K562 (cell line): ENCODE data around the gene GPD1L. TPM values are rescaled to one million over a fixed set of nuclear protein-coding genes. Genes with fewer than 3 reads are reported as not detected.

Source experiments
- ARID2 ChIP-seq: fragments of 450-650 bp; IDR thresholded peaks from 2 replicates; pipeline ENCODE4 v1.6.1; 2017; ENCODE audit warnings: antibody characterized with exemption, mild to moderate bottlenecking
- CBX8 ChIP-seq: fragments of 200-600 bp; sonication (generic); IDR thresholded peaks from 2 replicates; pipeline ENCODE4 v1.6.1; 2012; ENCODE audit warnings: borderline replicate concordance, mixed run types, low read depth, mild to moderate bottlenecking, moderate library complexity, mixed read lengths, low read length, control low read depth, inconsistent platforms; ENCODE audit not compliant: poor library complexity, severe bottlenecking; ENCODE audit errors: extremely low read depth
- ELF1 ChIP-seq: fragments of 200-800 bp; sonication (Bioruptor generic); IDR thresholded peaks from 2 replicates; pipeline ENCODE4 v1.6.1; 2016; ENCODE audit warnings: missing genetic modification characterization, missing compliant biosample characterization
- HOXB6 ChIP-seq: fragments of 250-450 bp; sonication (Bioruptor Pico); IDR thresholded peaks from 2 replicates; pipeline ENCODE4 v1.5.1; 2022; ENCODE audit warnings: mild to moderate bottlenecking, borderline replicate concordance
- LARP7 ChIP-seq: fragments of 450-650 bp; IDR thresholded peaks from 2 replicates; pipeline ENCODE4 v1.6.1; 2016
- MAFF ChIP-seq: IDR thresholded peaks from 2 replicates; pipeline ENCODE4 v1.6.1; 2012; ENCODE audit warnings: low read length, improper control_type of control experiment
- MYC ChIP-seq, 2 experiments: fragments of 250-450 bp in 1 of 2; sonication (Bioruptor Pico) in 1 of 2; IDR thresholded peaks; 2 replicates each; pipeline versions ENCODE4 v1.5.1 to v1.6.1; 2012 to 2021; ENCODE audit warnings: low read depth in 2 of 2, borderline replicate concordance in 1 of 2, improper control_type of control experiment in 1 of 2, low read length in 1 of 2, mild to moderate bottlenecking in 1 of 2, moderate library complexity in 1 of 2
- NCOA1 ChIP-seq: fragments of 450-650 bp; IDR thresholded peaks from 2 replicates; pipeline ENCODE4 v1.6.1; 2016; ENCODE audit warnings: low read depth
- RBM34 ChIP-seq: fragments of 200-400 bp; formaldehyde crosslinking; IDR thresholded peaks from 2 replicates; pipeline ENCODE4 v1.6.1; 2018; ENCODE audit warnings: low read length, borderline replicate concordance; ENCODE audit not compliant: insufficient read depth
- RBM39 ChIP-seq: fragments of 200-400 bp; formaldehyde crosslinking; optimal IDR thresholded peaks from 2 replicates; pipeline ENCODE3; 2018; ENCODE audit warnings: low read depth, low read length
- SETDB1 ChIP-seq: IDR thresholded peaks from one replicate; pipeline ENCODE4 v1.6.1; 2012; ENCODE audit warnings: low read length, control low read depth, inconsistent platforms
- SIN3B ChIP-seq: fragments of 450-650 bp; IDR thresholded peaks from 2 replicates; pipeline ENCODE4 v1.6.1; 2017; ENCODE audit warnings: low read depth, mild to moderate bottlenecking, moderate library complexity
- SUPT5H ChIP-seq: fragments of 450-650 bp; IDR thresholded peaks from 2 replicates; pipeline ENCODE4 v1.6.1; 2016
- TAF1 ChIP-seq: IDR thresholded peaks from 2 replicates; pipeline ENCODE4 v1.6.1; 2011; ENCODE audit warnings: mild to moderate bottlenecking, low read length, moderate library complexity; ENCODE audit not compliant: insufficient read depth, control insufficient read depth, severe bottlenecking; ENCODE audit errors: extremely low read depth
- TCF3 ChIP-seq: sonication (generic); formaldehyde crosslinking; IDR thresholded peaks from 2 replicates; pipeline ENCODE4 v1.4.0; 2020; ENCODE audit warnings: mild to moderate bottlenecking, missing genetic modification reagents
- ZBTB1 ChIP-seq: sonication (generic); formaldehyde crosslinking; IDR thresholded peaks from 2 replicates; pipeline ENCODE4 v1.8.1; 2023; ENCODE audit warnings: missing genetic modification reagents, low read depth, mild to moderate bottlenecking, borderline replicate concordance
- polyA plus RNA-seq, 8 experiments: library from polyadenylated mRNA; depleted of rRNA in 4 of 8; stranded (reverse) in 5 of 8; unstranded in 3 of 8; fragments of >200 nt; fragmentation: Nextera tagmentation in 2 of 8; fragmentation: Illumina TruSeq in 1 of 8; extraction: Ambion mirVana in 2 of 8; extraction: Trizol in 1 of 8; gene quantifications; 2 replicates each; pipeline versions ENCODE4 v1.2.1 to v1.2.3, GENCODE V29; 2011 to 2014; ENCODE audit warnings: inconsistent platforms in 1 of 8, missing spikeins in 1 of 8
- total RNA-seq, 7 experiments: library from RNA; depleted of rRNA in 6 of 7; stranded (reverse); fragments of >200 nt in 6 of 7; fragmentation: Illumina TruSeq in 2 of 7; extraction: Trizol in 2 of 7; gene quantifications; 2 replicates each; pipeline versions ENCODE4 v1.2.1 to v1.2.3, GENCODE V29; 2011 to 2021; ENCODE audit warnings: low replicate concordance in 1 of 7
- TF ChIP-seq, protein P1 (sequence below): fragments of 200-800 bp; sonication (Bioruptor generic); IDR thresholded peaks from 2 replicates; pipeline ENCODE4 v1.6.1; 2016; ENCODE audit warnings: missing genetic modification characterization, missing compliant biosample characterization
- TF ChIP-seq, protein P2 (sequence below): fragments of 250-450 bp; sonication (Bioruptor Pico); IDR thresholded peaks from 2 replicates; pipeline ENCODE4 v1.5.1; 2021; ENCODE audit warnings: mild to moderate bottlenecking
- TF ChIP-seq, protein P3 (sequence below): IDR thresholded peaks from 2 replicates; pipeline ENCODE4 v1.6.1; 2012; ENCODE audit warnings: low read depth, low read length, improper control_type of control experiment, borderline replicate concordance

Gene GPD1L
- total and polyA plus RNA-seq, 9 of the 15 experiments (the other 6 are each of a cell fraction or from before 2014, with no cell fraction given), result 1.6 to 17.3 (median 12.3) TPM

DNA sequence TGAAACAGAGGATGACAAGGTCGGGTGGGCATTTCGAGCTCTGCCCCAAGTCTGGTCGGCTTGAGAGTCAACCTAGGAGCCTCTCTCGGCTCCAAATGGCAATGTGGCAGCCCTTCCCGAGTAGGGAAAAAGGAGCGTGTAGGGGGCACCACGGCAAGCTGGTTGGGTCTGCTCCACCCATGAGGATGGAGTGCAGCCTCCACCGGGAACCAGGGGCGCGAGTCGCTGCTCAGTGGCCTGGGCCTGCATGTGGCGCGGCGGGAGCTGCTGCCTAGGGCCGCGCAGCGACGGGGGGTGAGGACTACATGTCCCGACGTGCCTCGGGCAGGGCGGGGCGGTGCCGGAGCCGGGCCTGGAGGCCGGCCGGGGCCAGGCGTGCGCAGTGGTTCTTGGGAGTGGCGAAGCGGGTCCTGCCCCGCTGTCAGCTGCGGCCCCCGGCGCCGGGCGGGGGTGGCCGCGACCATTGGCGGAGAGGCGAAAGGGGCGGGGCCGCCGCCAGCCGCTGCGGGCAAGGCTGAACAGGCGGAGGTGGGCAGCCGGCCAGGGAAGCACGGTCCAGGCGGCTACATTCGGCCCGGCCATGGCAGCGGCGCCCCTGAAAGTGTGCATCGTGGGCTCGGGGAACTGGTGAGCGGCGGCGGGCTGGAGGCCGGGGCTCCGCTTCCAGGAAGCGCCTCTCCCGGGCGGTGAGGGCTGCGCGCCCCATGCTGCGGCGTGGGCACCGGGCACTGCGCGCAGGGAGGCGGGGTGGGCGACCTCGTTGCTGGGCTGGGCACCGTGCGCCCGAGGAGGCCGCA, at the start of gene GPD1L (continued):
- TF ChIP-seq, protein P1, sequence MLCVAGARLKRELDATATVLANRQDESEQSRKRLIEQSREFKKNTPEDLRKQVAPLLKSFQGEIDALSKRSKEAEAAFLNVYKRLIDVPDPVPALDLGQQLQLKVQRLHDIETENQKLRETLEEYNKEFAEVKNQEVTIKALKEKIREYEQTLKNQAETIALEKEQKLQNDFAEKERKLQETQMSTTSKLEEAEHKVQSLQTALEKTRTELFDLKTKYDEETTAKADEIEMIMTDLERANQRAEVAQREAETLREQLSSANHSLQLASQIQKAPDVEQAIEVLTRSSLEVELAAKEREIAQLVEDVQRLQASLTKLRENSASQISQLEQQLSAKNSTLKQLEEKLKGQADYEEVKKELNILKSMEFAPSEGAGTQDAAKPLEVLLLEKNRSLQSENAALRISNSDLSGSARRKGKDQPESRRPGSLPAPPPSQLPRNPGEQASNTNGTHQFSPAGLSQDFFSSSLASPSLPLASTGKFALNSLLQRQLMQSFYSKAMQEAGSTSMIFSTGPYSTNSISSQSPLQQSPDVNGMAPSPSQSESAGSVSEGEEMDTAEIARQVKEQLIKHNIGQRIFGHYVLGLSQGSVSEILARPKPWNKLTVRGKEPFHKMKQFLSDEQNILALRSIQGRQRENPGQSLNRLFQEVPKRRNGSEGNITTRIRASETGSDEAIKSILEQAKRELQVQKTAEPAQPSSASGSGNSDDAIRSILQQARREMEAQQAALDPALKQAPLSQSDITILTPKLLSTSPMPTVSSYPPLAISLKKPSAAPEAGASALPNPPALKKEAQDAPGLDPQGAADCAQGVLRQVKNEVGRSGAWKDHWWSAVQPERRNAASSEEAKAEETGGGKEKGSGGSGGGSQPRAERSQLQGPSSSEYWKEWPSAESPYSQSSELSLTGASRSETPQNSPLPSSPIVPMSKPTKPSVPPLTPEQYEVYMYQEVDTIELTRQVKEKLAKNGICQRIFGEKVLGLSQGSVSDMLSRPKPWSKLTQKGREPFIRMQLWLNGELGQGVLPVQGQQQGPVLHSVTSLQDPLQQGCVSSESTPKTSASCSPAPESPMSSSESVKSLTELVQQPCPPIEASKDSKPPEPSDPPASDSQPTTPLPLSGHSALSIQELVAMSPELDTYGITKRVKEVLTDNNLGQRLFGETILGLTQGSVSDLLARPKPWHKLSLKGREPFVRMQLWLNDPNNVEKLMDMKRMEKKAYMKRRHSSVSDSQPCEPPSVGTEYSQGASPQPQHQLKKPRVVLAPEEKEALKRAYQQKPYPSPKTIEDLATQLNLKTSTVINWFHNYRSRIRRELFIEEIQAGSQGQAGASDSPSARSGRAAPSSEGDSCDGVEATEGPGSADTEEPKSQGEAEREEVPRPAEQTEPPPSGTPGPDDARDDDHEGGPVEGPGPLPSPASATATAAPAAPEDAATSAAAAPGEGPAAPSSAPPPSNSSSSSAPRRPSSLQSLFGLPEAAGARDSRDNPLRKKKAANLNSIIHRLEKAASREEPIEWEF, result no peak
- TF ChIP-seq, protein P2, sequence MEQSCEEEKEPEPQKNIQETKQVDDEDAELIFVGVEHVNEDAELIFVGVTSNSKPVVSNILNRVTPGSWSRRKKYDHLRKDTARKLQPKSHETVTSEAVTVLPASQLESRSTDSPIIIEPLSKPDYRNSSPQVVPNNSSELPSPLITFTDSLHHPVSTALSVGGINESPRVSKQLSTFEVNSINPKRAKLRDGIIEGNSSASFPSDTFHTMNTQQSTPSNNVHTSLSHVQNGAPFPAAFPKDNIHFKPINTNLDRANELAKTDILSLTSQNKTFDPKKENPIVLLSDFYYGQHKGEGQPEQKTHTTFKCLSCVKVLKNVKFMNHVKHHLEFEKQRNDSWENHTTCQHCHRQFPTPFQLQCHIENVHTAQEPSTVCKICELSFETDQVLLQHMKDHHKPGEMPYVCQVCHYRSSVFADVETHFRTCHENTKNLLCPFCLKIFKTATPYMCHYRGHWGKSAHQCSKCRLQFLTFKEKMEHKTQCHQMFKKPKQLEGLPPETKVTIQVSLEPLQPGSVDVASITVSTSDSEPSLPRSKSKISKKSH (CRISPR knock-in tag), result no peak
- TF ChIP-seq TCF3, result no peak
- peak; percentile 16 for TF ChIP-seq TAF1
- TF ChIP-seq CBX8, result no peak
- no peak for TF ChIP-seq HOXB6 (CRISPR knock-in tag)
- no peak for TF ChIP-seq RBM39
- no peak for TF ChIP-seq MAFF
- TF ChIP-seq ZBTB1, result 0 out of 2 replicates have a peak, but pooled peaks have one; percentile 53
- no peak for TF ChIP-seq LARP7
- peak; percentile 57; the same call in 1 of the 2 replicates for TF ChIP-seq SIN3B
- TF ChIP-seq NCOA1, result no peak
- no peak for TF ChIP-seq ELF1
- peak; percentile 44; the same call in 1 of the 2 replicates for TF ChIP-seq MYC (IDR thresholded peaks at IDR 0.05; ENCODE audit: low read depth, low read length)
- no peak for TF ChIP-seq MYC (CRISPR knock-in tag; IDR thresholded peaks at IDR 0.05; ENCODE audit: borderline replicate concordance, low read depth)
- no peak for TF ChIP-seq ARID2
- TF ChIP-seq SETDB1, result no peak
- TF ChIP-seq SUPT5H, result peak; percentile 36; the same call in 1 of the 2 replicates
- TF ChIP-seq, protein P3, sequence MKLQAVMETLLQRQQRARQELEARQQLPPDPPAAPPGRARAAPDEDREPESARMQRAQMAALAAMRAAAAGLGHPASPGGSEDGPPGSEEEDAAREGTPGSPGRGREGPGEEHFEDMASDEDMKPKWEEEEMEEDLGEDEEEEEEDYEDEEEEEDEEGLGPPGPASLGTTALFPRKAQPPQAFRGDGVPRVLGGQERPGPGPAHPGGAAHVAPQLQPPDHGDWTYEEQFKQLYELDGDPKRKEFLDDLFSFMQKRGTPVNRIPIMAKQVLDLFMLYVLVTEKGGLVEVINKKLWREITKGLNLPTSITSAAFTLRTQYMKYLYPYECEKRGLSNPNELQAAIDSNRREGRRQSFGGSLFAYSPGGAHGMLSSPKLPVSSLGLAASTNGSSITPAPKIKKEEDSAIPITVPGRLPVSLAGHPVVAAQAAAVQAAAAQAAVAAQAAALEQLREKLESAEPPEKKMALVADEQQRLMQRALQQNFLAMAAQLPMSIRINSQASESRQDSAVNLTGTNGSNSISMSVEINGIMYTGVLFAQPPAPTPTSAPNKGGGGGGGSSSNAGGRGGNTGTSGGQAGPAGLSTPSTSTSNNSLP, result no peak
- TF ChIP-seq RBM34, result no peak
